HCT116 (cell line): ENCODE data around the gene TNFAIP2. TPM values are rescaled to one million over a fixed set of nuclear protein-coding genes. Genes with fewer than 3 reads are reported as not detected.

ENCODE experiments used
- ATAC-seq: fragments of 200-7000 bp; cut with Tn5 transposase; 2 replicates; pipeline ENCODE4 v1.9.1; 2020; ENCODE audit warnings: mild to moderate bottlenecking, moderate library complexity
- BruUV-seq: library from RNA; stranded (reverse); fragments of 400-500 nt; replicated peaks from 2 replicates; lab custom pipeline; 2021; lab: Mats Ljungman, UMichigan
- CTCF ChIA-PET: fragments of 300-600 bp; sonication (Branson Sonifier 250); formaldehyde crosslinking; loops from one replicate; lab custom pipeline; 2021; ENCODE audit warnings: antibody characterized with exemption; lab: Charles Lee
- POLR2A ChIA-PET: fragments of 300-600, 350-600 bp; sonication (Branson Sonifier 250); formaldehyde crosslinking; loops from one replicate; lab custom pipeline; 2021; ENCODE audit warnings: antibody characterized with exemption; lab: Charles Lee
- RAD21 ChIA-PET, 2 experiments: fragments of 300-600 bp; sonication (Branson Sonifier 250); formaldehyde crosslinking; loops; one replicate each; lab custom pipeline; 2023; ENCODE audit warnings: low total read pairs in 2 of 2; ENCODE audit not compliant: uncharacterized antibody in 2 of 2, unreplicated experiment in 2 of 2, low non-redundant PET in 1 of 2; lab: Charles Lee
- DNase-seq: peaks from one replicate; pipeline ENCODE4 v3.0.0-alpha.2; 2010; ENCODE audit warnings: low read depth, low spot score
- H2AFZ ChIP-seq: fragments of 200-600 bp; shearing (Covaris generic), sonication (generic); 2 replicates; pipeline ENCODE4 v1.6.1; 2017; ENCODE audit warnings: low read depth, mixed run types, mixed read lengths, antibody characterized with exemption, low read length; ENCODE audit not compliant: poor library complexity, severe bottlenecking
- H3K27ac ChIP-seq: 2 replicates; pipeline ENCODE4 v1.5.1; 2012; ENCODE audit warnings: low read depth, low read length
- H3K27me3 ChIP-seq: fragments of 200-600 bp; sonication (generic); 2 replicates; pipeline ENCODE4 v1.6.1; 2016; ENCODE audit warnings: mixed run types, low read length, mixed read lengths; ENCODE audit not compliant: insufficient read depth
- H3K36me3 ChIP-seq, 2 experiments: fragments of 200-500 bp in 1 of 2; fragments of 200-600 bp in 1 of 2; sonication (Bioruptor generic) in 1 of 2; sonication (generic) in 1 of 2; 2 replicates each; pipeline versions ENCODE4 v1.5.1 to v1.6.1; 2014 to 2016; ENCODE audit warnings: low read length in 2 of 2, inconsistent platforms in 1 of 2, mixed read lengths in 1 of 2, mixed run types in 1 of 2; ENCODE audit not compliant: insufficient read depth in 2 of 2, control insufficient read depth in 1 of 2
- H3K4me1 ChIP-seq, 2 experiments: fragments of 200-600 bp in 1 of 2; sonication (generic) in 1 of 2; 2 replicates each; pipeline versions ENCODE4 v1.5.1 to v1.6.1; 2012 to 2017; ENCODE audit warnings: low read length in 2 of 2, inconsistent platforms in 1 of 2, mild to moderate bottlenecking in 1 of 2, mixed read lengths in 1 of 2, mixed run types in 1 of 2, moderate library complexity in 1 of 2; ENCODE audit not compliant: insufficient read depth in 2 of 2, control insufficient read depth in 1 of 2
- H3K4me2 ChIP-seq: fragments of 200-600 bp; sonication (generic); 2 replicates; pipeline ENCODE4 v1.6.1; 2017; ENCODE audit warnings: mixed run types, low read length, mixed read lengths
- H3K4me3 ChIP-seq, 2 experiments: fragments of 200-600 bp in 1 of 2; sonication (generic) in 1 of 2; replicated peaks in 1 of 2; 2 replicates each; pipeline ENCODE4 v1.5.1; 2011 to 2016; ENCODE audit warnings: low read length in 2 of 2, control low read depth in 1 of 2, low read depth in 1 of 2, mild to moderate bottlenecking in 1 of 2, mixed read lengths in 1 of 2, mixed run types in 1 of 2
- H3K79me2 ChIP-seq: fragments of 200-600 bp; sonication (generic); 2 replicates; pipeline ENCODE4 v1.6.1; 2017; ENCODE audit warnings: mild to moderate bottlenecking, mixed run types, low read length, moderate library complexity, mixed read lengths; ENCODE audit not compliant: insufficient read depth
- H3K9ac ChIP-seq: fragments of 200-600 bp; sonication (generic); 2 replicates; pipeline ENCODE4 v1.6.1; 2016; ENCODE audit warnings: low read length, mixed read lengths
- H3K9me2 ChIP-seq: fragments of 200-600 bp; sonication (generic), shearing (Covaris generic); 2 replicates; pipeline ENCODE4 v1.6.1; 2017; ENCODE audit warnings: mixed run types, mild to moderate bottlenecking, moderate library complexity; ENCODE audit not compliant: insufficient read depth
- H3K9me3 ChIP-seq, 2 experiments: fragments of 200-500 bp in 1 of 2; fragments of 200-600 bp in 1 of 2; sonication (Bioruptor generic) in 1 of 2; sonication (generic) in 1 of 2; 2 replicates each; pipeline ENCODE4 v1.6.1; 2014 to 2017; ENCODE audit warnings: low read length in 2 of 2, mixed read lengths in 2 of 2, inconsistent platforms in 1 of 2, low read depth in 1 of 2, mild to moderate bottlenecking in 1 of 2, mixed run types in 1 of 2, moderate library complexity in 1 of 2; ENCODE audit not compliant: control insufficient read depth in 1 of 2, insufficient read depth in 1 of 2
- H4K20me1 ChIP-seq: fragments of 200-600 bp; sonication (generic), shearing (Covaris generic); 2 replicates; pipeline ENCODE4 v1.6.1; 2017; ENCODE audit warnings: mixed run types, mild to moderate bottlenecking, moderate library complexity; ENCODE audit not compliant: insufficient read depth
- CBX3 ChIP-seq: IDR thresholded peaks from 2 replicates; pipeline ENCODE4 v1.6.1; 2012; ENCODE audit warnings: low read depth
- EGR1 ChIP-seq: IDR thresholded peaks from 2 replicates; pipeline ENCODE4 v1.6.1; 2012; ENCODE audit warnings: low read depth
- ELF1 ChIP-seq: IDR thresholded peaks from 2 replicates; pipeline ENCODE4 v1.6.1; 2012; ENCODE audit warnings: low read depth, borderline replicate concordance
- FOSL1 ChIP-seq: IDR thresholded peaks from 2 replicates; pipeline ENCODE4 v1.6.1; 2012; ENCODE audit warnings: low read depth
- JUND ChIP-seq: IDR thresholded peaks from 2 replicates; pipeline ENCODE4 v1.6.1; 2012
- POLR2A ChIP-seq: IDR thresholded peaks from 2 replicates; pipeline ENCODE4 v1.7.0; 2011; ENCODE audit warnings: borderline replicate concordance; ENCODE audit not compliant: insufficient read depth, insufficient read length; ENCODE audit errors: extremely low read depth
- RAD21 ChIP-seq: IDR thresholded peaks from 2 replicates; pipeline ENCODE4 v1.6.1; 2012; ENCODE audit warnings: low read depth, mild to moderate bottlenecking
- SIN3A ChIP-seq: IDR thresholded peaks from 2 replicates; pipeline ENCODE4 v1.6.1; 2012; ENCODE audit warnings: low read depth
- SRF ChIP-seq: IDR thresholded peaks from 2 replicates; pipeline ENCODE4 v1.6.1; 2012; ENCODE audit warnings: low read depth
- ZNF274 ChIP-seq: fragments of 200-500 bp; sonication (Bioruptor generic); IDR thresholded peaks from 2 replicates; pipeline ENCODE4 v1.6.1; 2014; ENCODE audit warnings: mild to moderate bottlenecking, low read depth, low read length, inconsistent platforms
- intact Hi-C: fragments of 100-400 bp; cut with micrococcal nuclease; formaldehyde crosslinking; loops from 2 replicates; pipeline ENCODE4 v1.10.0; 2022
- total RNA-seq: library from RNA; stranded (reverse); gene quantifications from one replicate; pipeline ENCODE4 v1.2.1, GENCODE V29; 2021; ENCODE audit not compliant: unreplicated experiment
- TF ChIP-seq, protein P1 (sequence below): IDR thresholded peaks from 2 replicates; pipeline ENCODE4 v1.6.1; 2012
- TF ChIP-seq, protein P2 (sequence below): IDR thresholded peaks from 2 replicates; pipeline ENCODE4 v1.6.1; 2012; ENCODE audit warnings: low read depth
- TF ChIP-seq, protein P3 (sequence below), 3 experiments: fragments of 200-600 bp in 1 of 3; sonication (generic) in 1 of 3; IDR thresholded peaks in 2 of 3; conservative IDR thresholded peaks in 1 of 3; 2 replicates each; pipeline ENCODE4 v1.5.1; 2012 to 2017; ENCODE audit warnings: low read depth in 2 of 3, low read length in 2 of 3, antibody characterized with exemption in 1 of 3, borderline replicate concordance in 1 of 3, control low read depth in 1 of 3, mild to moderate bottlenecking in 1 of 3, mixed read lengths in 1 of 3, mixed run types in 1 of 3, moderate library complexity in 1 of 3; ENCODE audit not compliant: insufficient read depth in 1 of 3

Gene TNFAIP2
- total RNA-seq, 1 experiment from 2014 or later = 74.8 TPM

DNA sequence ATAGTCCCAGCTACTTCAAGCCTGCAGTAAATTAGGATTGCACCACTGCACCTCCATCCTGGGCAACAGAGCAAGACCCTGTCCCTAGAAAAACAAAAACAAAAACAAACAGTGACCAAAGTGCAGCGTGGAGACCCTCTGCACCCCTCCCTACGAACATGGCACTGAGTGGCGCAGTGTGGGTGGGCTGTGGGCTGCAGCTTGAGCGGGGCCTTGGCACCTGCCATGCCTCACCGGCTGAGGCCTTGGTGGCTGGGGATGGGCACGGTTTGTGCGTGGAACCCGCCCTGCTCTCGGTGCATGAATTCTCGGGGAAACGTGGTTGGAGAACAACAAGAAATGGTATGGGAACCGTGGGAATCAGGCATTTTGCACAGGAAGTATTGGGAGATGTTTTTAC lies 60.8 kb downstream of the TNFAIP2 start:
- Histone ChIP-seq H3K27ac (no peak overlapping the region), H3K27me3 (no peaks in the 10 kb centered on the region), H3K4me1 (peaks cover 0 to 9% of the 10 kb centered on the region in 2 experiments; a peak in 2 of 4 replicates), H3K4me2 (no peak overlapping the region), H4K20me1 (no peaks in the 10 kb centered on the region), H2AFZ (no peak overlapping the region), H3K9ac (no peak overlapping the region), H3K4me3 (no peak overlapping the region), H3K36me3 (no peaks in the 10 kb centered on the region), H3K9me3 (no peaks in the 10 kb centered on the region), H3K79me2 (no peaks in the 10 kb centered on the region), H3K9me2 (no peaks in the 10 kb centered on the region)
- TF ChIP-seq EGR1 (no peak), RAD21 (no peak), ELF1 (no peak), SIN3A (no peak), FOSL1 (no peak), POLR2A (no peak), CBX3 (no peak), ZNF274 (no peak), SRF (no peak), JUND (no peak)
- TF ChIP-seq, protein P1, sequence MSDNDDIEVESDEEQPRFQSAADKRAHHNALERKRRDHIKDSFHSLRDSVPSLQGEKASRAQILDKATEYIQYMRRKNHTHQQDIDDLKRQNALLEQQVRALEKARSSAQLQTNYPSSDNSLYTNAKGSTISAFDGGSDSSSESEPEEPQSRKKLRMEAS = no peak
- TF ChIP-seq, protein P2, sequence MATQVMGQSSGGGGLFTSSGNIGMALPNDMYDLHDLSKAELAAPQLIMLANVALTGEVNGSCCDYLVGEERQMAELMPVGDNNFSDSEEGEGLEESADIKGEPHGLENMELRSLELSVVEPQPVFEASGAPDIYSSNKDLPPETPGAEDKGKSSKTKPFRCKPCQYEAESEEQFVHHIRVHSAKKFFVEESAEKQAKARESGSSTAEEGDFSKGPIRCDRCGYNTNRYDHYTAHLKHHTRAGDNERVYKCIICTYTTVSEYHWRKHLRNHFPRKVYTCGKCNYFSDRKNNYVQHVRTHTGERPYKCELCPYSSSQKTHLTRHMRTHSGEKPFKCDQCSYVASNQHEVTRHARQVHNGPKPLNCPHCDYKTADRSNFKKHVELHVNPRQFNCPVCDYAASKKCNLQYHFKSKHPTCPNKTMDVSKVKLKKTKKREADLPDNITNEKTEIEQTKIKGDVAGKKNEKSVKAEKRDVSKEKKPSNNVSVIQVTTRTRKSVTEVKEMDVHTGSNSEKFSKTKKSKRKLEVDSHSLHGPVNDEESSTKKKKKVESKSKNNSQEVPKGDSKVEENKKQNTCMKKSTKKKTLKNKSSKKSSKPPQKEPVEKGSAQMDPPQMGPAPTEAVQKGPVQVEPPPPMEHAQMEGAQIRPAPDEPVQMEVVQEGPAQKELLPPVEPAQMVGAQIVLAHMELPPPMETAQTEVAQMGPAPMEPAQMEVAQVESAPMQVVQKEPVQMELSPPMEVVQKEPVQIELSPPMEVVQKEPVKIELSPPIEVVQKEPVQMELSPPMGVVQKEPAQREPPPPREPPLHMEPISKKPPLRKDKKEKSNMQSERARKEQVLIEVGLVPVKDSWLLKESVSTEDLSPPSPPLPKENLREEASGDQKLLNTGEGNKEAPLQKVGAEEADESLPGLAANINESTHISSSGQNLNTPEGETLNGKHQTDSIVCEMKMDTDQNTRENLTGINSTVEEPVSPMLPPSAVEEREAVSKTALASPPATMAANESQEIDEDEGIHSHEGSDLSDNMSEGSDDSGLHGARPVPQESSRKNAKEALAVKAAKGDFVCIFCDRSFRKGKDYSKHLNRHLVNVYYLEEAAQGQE = no peak
- TF ChIP-seq, protein P3, sequence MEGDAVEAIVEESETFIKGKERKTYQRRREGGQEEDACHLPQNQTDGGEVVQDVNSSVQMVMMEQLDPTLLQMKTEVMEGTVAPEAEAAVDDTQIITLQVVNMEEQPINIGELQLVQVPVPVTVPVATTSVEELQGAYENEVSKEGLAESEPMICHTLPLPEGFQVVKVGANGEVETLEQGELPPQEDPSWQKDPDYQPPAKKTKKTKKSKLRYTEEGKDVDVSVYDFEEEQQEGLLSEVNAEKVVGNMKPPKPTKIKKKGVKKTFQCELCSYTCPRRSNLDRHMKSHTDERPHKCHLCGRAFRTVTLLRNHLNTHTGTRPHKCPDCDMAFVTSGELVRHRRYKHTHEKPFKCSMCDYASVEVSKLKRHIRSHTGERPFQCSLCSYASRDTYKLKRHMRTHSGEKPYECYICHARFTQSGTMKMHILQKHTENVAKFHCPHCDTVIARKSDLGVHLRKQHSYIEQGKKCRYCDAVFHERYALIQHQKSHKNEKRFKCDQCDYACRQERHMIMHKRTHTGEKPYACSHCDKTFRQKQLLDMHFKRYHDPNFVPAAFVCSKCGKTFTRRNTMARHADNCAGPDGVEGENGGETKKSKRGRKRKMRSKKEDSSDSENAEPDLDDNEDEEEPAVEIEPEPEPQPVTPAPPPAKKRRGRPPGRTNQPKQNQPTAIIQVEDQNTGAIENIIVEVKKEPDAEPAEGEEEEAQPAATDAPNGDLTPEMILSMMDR (IDR thresholded peaks at IDR 0.05 in 2 of 3, conservative IDR thresholded peaks at IDR 0.05 in 1 of 3; ENCODE audit: borderline replicate concordance in 1 of 3, insufficient read depth in 1 of 3, low read depth in 2 of 3, low read length in 2 of 3) = no peak
- BruUV-seq = no TSS peak
- ChIA-PET POLR2A (no interaction called here), CTCF (interaction anchor here (1.7 to 5.7 kb wide), 2 partner anchors 43 to 79 kb away, joined by 5 to 26 read pairs; no protein-coding TSS in a partner anchor), RAD21 (interaction anchor here in 1 of 2 experiments (2.1 kb wide), 1 partner anchor 79 kb away, joined by 7 read pairs; no protein-coding TSS in a partner anchor)
- ATAC-seq (no peak), DNase-seq (no peak)
- intact Hi-C loops = no loop called here
